ENCODE results near the gene DPYD. TPM values are rescaled to one million over a fixed set of nuclear protein-coding genes. Genes with fewer than 3 reads are reported as not detected.

DPYD gene
- total RNA-seq, 1 experiment from 2014 or later: 7.0 TPM

- H3K27ac Mint-ChIP-seq (ENCODE audit: unreplicated experiment): no peak overlapping the region
- no TSS peak for BruUV-seq (replicated peaks)
- H3K9me3 ChIP-seq: no peaks in the 10 kb centered on the region
- H3K4me3 Mint-ChIP-seq (ENCODE audit: unreplicated experiment): no peak overlapping the region
- DNase-seq: no peak
- no peaks in the 10 kb centered on the region for H3K27me3 Mint-ChIP-seq (ENCODE audit: insufficient read depth, unreplicated experiment)
- H3K9me3 Mint-ChIP-seq (ENCODE audit: unreplicated experiment): no peaks in the 10 kb centered on the region
- H3K4me3 ChIP-seq (ENCODE audit: low read depth, low read length): no peak overlapping the region
- no peaks in the 10 kb centered on the region for H3K27me3 ChIP-seq (replicated peaks; ENCODE audit: control insufficient read depth, insufficient read depth, low read length)
- TF ChIP-seq, protein P1, sequence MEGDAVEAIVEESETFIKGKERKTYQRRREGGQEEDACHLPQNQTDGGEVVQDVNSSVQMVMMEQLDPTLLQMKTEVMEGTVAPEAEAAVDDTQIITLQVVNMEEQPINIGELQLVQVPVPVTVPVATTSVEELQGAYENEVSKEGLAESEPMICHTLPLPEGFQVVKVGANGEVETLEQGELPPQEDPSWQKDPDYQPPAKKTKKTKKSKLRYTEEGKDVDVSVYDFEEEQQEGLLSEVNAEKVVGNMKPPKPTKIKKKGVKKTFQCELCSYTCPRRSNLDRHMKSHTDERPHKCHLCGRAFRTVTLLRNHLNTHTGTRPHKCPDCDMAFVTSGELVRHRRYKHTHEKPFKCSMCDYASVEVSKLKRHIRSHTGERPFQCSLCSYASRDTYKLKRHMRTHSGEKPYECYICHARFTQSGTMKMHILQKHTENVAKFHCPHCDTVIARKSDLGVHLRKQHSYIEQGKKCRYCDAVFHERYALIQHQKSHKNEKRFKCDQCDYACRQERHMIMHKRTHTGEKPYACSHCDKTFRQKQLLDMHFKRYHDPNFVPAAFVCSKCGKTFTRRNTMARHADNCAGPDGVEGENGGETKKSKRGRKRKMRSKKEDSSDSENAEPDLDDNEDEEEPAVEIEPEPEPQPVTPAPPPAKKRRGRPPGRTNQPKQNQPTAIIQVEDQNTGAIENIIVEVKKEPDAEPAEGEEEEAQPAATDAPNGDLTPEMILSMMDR (IDR thresholded peaks at IDR 0.05; ENCODE audit: insufficient read depth in 1 of 2, low read depth in 1 of 2, low read length in 1 of 2, severe bottlenecking in 1 of 2, unreplicated experiment in 1 of 2): no peak
- H3K36me3 ChIP-seq (ENCODE audit: control insufficient read depth, insufficient read depth, low read length): no peaks in the 10 kb centered on the region
- CTCF ChIA-PET: no interaction called here
- POLR2A ChIA-PET: no interaction called here
- intact Hi-C loops (cut with micrococcal nuclease; ENCODE audit: unreplicated experiment): no loop called here
- no peaks in the 10 kb centered on the region for H3K4me1 ChIP-seq
- no peaks in the 10 kb centered on the region for H3K36me3 Mint-ChIP-seq (ENCODE audit: insufficient read depth, unreplicated experiment)
- H3K4me1 Mint-ChIP-seq (ENCODE audit: low read depth, unreplicated experiment): no peaks in the 10 kb centered on the region
Measured at GRCh38 chr1:97877307-97877706, 43.5 kb downstream of the DPYD start.

DNA sequence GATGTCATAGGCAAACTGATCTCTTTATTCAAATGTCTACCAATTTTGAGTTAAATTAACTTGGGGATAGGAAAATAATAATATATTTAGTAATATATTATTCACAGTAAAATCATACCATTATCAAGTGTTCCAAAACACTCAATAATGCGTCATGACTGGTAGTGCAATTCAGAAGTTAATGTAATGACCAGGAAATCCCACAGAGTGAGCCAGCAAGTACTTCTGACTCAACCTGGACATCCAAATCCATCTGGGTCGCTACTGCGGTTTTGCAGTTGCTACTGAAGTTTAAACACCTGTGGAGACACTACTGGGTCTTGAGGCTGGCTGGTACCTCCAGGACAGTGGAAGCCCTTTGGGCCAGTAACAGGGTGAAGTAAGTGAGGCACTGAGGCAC lies 44.8 kb downstream of the DPYD start:
- TF ChIP-seq, protein P1 (IDR thresholded peaks at IDR 0.05; ENCODE audit: insufficient read depth in 1 of 2, low read depth in 1 of 2, low read length in 1 of 2, severe bottlenecking in 1 of 2, unreplicated experiment in 1 of 2): no peak
- H3K4me1 ChIP-seq: no peaks in the 10 kb centered on the region
- Mint-ChIP-seq H3K9me3 (ENCODE audit: unreplicated experiment) (no peaks in the 10 kb centered on the region), H3K27ac (ENCODE audit: unreplicated experiment) (no peak overlapping the region), H3K4me1 (ENCODE audit: low read depth, unreplicated experiment) (no peaks in the 10 kb centered on the region), H3K36me3 (ENCODE audit: insufficient read depth, unreplicated experiment) (no peaks in the 10 kb centered on the region), H3K4me3 (ENCODE audit: unreplicated experiment) (no peak overlapping the region), H3K27me3 (ENCODE audit: insufficient read depth, unreplicated experiment) (no peaks in the 10 kb centered on the region)
- DNase-seq: no peak
- ChIA-PET CTCF (no interaction called here), POLR2A (no interaction called here)
- intact Hi-C loops (cut with micrococcal nuclease; ENCODE audit: unreplicated experiment): no loop called here
- no peaks in the 10 kb centered on the region for H3K27me3 ChIP-seq (replicated peaks; ENCODE audit: control insufficient read depth, insufficient read depth, low read length)
- H3K4me3 ChIP-seq (ENCODE audit: low read depth, low read length): no peak overlapping the region
- no peaks in the 10 kb centered on the region for H3K36me3 ChIP-seq (ENCODE audit: control insufficient read depth, insufficient read depth, low read length)
- no TSS peak for BruUV-seq (replicated peaks)
- no peaks in the 10 kb centered on the region for H3K9me3 ChIP-seq

DNA sequence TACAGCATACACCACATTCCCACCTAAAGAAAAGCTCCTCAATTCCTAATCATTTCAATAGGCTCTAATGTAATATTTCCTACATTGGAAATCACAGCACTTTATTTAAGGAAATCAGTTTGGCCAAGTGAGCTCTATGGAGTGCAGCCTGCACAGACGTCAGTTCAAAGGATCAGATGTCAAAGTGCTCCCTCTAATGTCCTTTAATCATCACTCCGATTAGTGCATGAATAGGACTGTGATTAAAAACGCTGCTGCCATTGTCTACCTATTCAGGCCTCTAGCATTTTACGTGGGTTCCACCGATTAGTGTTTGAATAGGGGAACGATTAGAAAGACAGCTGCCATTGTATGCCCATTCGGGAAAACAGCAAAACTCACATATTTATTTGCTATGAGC lies 50.2 kb downstream of the DPYD start:
- no peaks in the 10 kb centered on the region for H3K4me1 Mint-ChIP-seq (ENCODE audit: low read depth, unreplicated experiment)
- H3K36me3 Mint-ChIP-seq (ENCODE audit: insufficient read depth, unreplicated experiment): no peaks in the 10 kb centered on the region
- H3K9me3 Mint-ChIP-seq (ENCODE audit: unreplicated experiment): no peaks in the 10 kb centered on the region
- H3K4me3 ChIP-seq (ENCODE audit: low read depth, low read length): no peak overlapping the region
- H3K27me3 Mint-ChIP-seq (ENCODE audit: insufficient read depth, unreplicated experiment): no peaks in the 10 kb centered on the region
- DNase-seq: no peak
- BruUV-seq (replicated peaks): no TSS peak
- no peaks in the 10 kb centered on the region for H3K36me3 ChIP-seq (ENCODE audit: control insufficient read depth, insufficient read depth, low read length)
- no peaks in the 10 kb centered on the region for H3K9me3 ChIP-seq
- TF ChIP-seq, protein P1 (IDR thresholded peaks at IDR 0.05; ENCODE audit: insufficient read depth in 1 of 2, low read depth in 1 of 2, low read length in 1 of 2, severe bottlenecking in 1 of 2, unreplicated experiment in 1 of 2): no peak
- no peaks in the 10 kb centered on the region for H3K27me3 ChIP-seq (replicated peaks; ENCODE audit: control insufficient read depth, insufficient read depth, low read length)
- H3K4me1 ChIP-seq: no peaks in the 10 kb centered on the region
- ChIA-PET POLR2A (no interaction called here), CTCF (no interaction called here)
- no peak overlapping the region for H3K4me3 Mint-ChIP-seq (ENCODE audit: unreplicated experiment)
- H3K27ac Mint-ChIP-seq (ENCODE audit: unreplicated experiment): no peak overlapping the region
- intact Hi-C loops (cut with micrococcal nuclease; ENCODE audit: unreplicated experiment): no loop called here
